H9 (cell line): ENCODE measurements around the gene PTCD1. TPM values are rescaled to one million over a fixed set of nuclear protein-coding genes. Genes with fewer than 3 reads are reported as not detected.
"Not testable (repeated sequence)": the region's sequence is repeated elsewhere in the genome, so short reads cannot be mapped to it uniquely, and the experiment has no call there.

Experiments
- DNase-seq: peaks from one replicate; pipeline ENCODE4 v3.0.0-alpha.2; 2017
- H2AFZ ChIP-seq: one replicate; pipeline ENCODE4 v1.6.1; 2013; ENCODE audit warnings: mild to moderate bottlenecking, low read length, control low read depth, moderate library complexity
- H2AK5ac ChIP-seq: 2 replicates; pipeline ENCODE4 v1.6.1; 2013; ENCODE audit warnings: low read length, control low read depth, mixed read lengths; ENCODE audit not compliant: insufficient read length
- H2BK120ac ChIP-seq: one replicate; pipeline ENCODE4 v1.6.1; 2013; ENCODE audit warnings: low read depth, mild to moderate bottlenecking, low read length, control low read depth, inconsistent platforms; ENCODE audit not compliant: poor library complexity, severe bottlenecking
- H2BK12ac ChIP-seq: 2 replicates; pipeline ENCODE4 v1.6.1; 2013; ENCODE audit warnings: low read length, control low read depth, mixed read lengths, low read depth; ENCODE audit not compliant: insufficient read length
- H2BK15ac ChIP-seq: 2 replicates; pipeline ENCODE4 v1.6.1; 2013; ENCODE audit warnings: low read depth, low read length, control low read depth
- H2BK20ac ChIP-seq: one replicate; pipeline ENCODE4 v1.6.1; 2013; ENCODE audit warnings: low read depth, mild to moderate bottlenecking, low read length, control low read depth, inconsistent platforms; ENCODE audit not compliant: poor library complexity, severe bottlenecking
- H2BK5ac ChIP-seq: 2 replicates; pipeline ENCODE4 v1.6.1; 2013; ENCODE audit warnings: low read length, control low read depth, mixed read lengths; ENCODE audit not compliant: insufficient read length
- H3K14ac ChIP-seq: 2 replicates; pipeline ENCODE4 v1.6.1; 2013; ENCODE audit warnings: low read length, control low read depth; ENCODE audit not compliant: insufficient read depth
- H3K18ac ChIP-seq: 2 replicates; pipeline ENCODE4 v1.6.1; 2013; ENCODE audit warnings: low read depth, mild to moderate bottlenecking, mixed read lengths, low read length, control low read depth; ENCODE audit not compliant: insufficient read length
- H3K23ac ChIP-seq: 2 replicates; pipeline ENCODE4 v1.6.1; 2013; ENCODE audit warnings: low read length, control low read depth, mixed read lengths, low read depth; ENCODE audit not compliant: insufficient read length
- H3K23me2 ChIP-seq: 2 replicates; pipeline ENCODE4 v1.6.1; 2013; ENCODE audit warnings: low read depth, mild to moderate bottlenecking, mixed read lengths, low read length, control low read depth; ENCODE audit not compliant: insufficient read length, poor library complexity, severe bottlenecking
- H3K27ac ChIP-seq: 2 replicates; pipeline ENCODE4 v1.5.1; 2013; ENCODE audit warnings: low read length, control low read depth, mixed read lengths, low read depth; ENCODE audit not compliant: insufficient read length
- H3K27me3 ChIP-seq: 2 replicates; pipeline ENCODE4 v1.6.1; 2013; ENCODE audit warnings: low read length, control low read depth, inconsistent platforms; ENCODE audit not compliant: insufficient read depth
- H3K4ac ChIP-seq: 2 replicates; pipeline ENCODE4 v1.6.1; 2013; ENCODE audit warnings: low read depth, mild to moderate bottlenecking, control low read depth, inconsistent platforms, low read length, moderate library complexity
- H3K4me1 ChIP-seq: 2 replicates; pipeline ENCODE4 v1.6.1; 2013; ENCODE audit warnings: low read length, control low read depth, inconsistent platforms; ENCODE audit not compliant: insufficient read depth
- H3K4me2 ChIP-seq: 2 replicates; pipeline ENCODE4 v1.6.1; 2013; ENCODE audit warnings: low read length, control low read depth, mixed read lengths; ENCODE audit not compliant: insufficient read length, insufficient read depth
- H3K56ac ChIP-seq: 2 replicates; pipeline ENCODE4 v1.6.1; 2013; ENCODE audit warnings: low read depth, mild to moderate bottlenecking, mixed read lengths, low read length, control low read depth; ENCODE audit not compliant: insufficient read length
- H3K79me1 ChIP-seq: 2 replicates; pipeline ENCODE4 v1.6.1; 2013; ENCODE audit warnings: low read depth, mild to moderate bottlenecking, moderate library complexity, low read length, control low read depth, inconsistent platforms; ENCODE audit not compliant: insufficient read depth, poor library complexity, severe bottlenecking
- H3K79me2 ChIP-seq: 2 replicates; pipeline ENCODE4 v1.6.1; 2013; ENCODE audit warnings: low read length, control low read depth, inconsistent platforms; ENCODE audit not compliant: insufficient read depth
- H3K9ac ChIP-seq: 2 replicates; pipeline ENCODE4 v1.6.1; 2013; ENCODE audit warnings: low read length, control low read depth, mixed read lengths; ENCODE audit not compliant: insufficient read length; ENCODE audit errors: extremely low read depth
- H3K9me3 ChIP-seq: one replicate; pipeline ENCODE4 v1.6.1; 2013; ENCODE audit warnings: low read depth, low read length, inconsistent platforms; ENCODE audit not compliant: control insufficient read depth
- H3T11ph ChIP-seq: one replicate; pipeline ENCODE4 v1.6.1; 2013; ENCODE audit warnings: mild to moderate bottlenecking, low read length, control low read depth, inconsistent platforms
- H4K20me1 ChIP-seq: one replicate; pipeline ENCODE4 v1.6.1; 2013; ENCODE audit not compliant: control insufficient read depth, insufficient read length, insufficient read depth
- H4K5ac ChIP-seq: 2 replicates; pipeline ENCODE4 v1.6.1; 2013; ENCODE audit warnings: low read depth, mild to moderate bottlenecking, mixed read lengths, low read length, control low read depth; ENCODE audit not compliant: insufficient read length
- H4K8ac ChIP-seq: replicated peaks from 2 replicates; pipeline ENCODE4 v1.6.1; 2013; ENCODE audit warnings: low read length, control low read depth, mixed read lengths, low read depth; ENCODE audit not compliant: insufficient read length
- H4K91ac ChIP-seq: 2 replicates; pipeline ENCODE4 v1.6.1; 2013; ENCODE audit warnings: low read depth, mild to moderate bottlenecking, moderate library complexity, mixed read lengths, low read length, control low read depth; ENCODE audit not compliant: insufficient read length
- H3K27ac Mint-ChIP-seq, 3 experiments: 2 replicates in 2 of 3; 3 replicates in 1 of 3; pipeline ENCODE4 v1.8.0; 2020 to 2021; ENCODE audit warnings: mixed read lengths in 3 of 3, mild to moderate bottlenecking in 1 of 3, moderate library complexity in 1 of 3
- H3K27me3 Mint-ChIP-seq: 2 replicates; pipeline ENCODE4 v1.8.0; 2021; ENCODE audit warnings: low read depth, mild to moderate bottlenecking, moderate library complexity, mixed read lengths
- H3K36me3 Mint-ChIP-seq, 3 experiments: 2 replicates in 2 of 3; 3 replicates in 1 of 3; pipeline ENCODE4 v1.8.0; 2020 to 2021; ENCODE audit warnings: low read depth in 3 of 3, mixed read lengths in 3 of 3; ENCODE audit not compliant: insufficient read depth in 1 of 3
- H3K4me1 Mint-ChIP-seq, 2 experiments: 2 replicates each; pipeline ENCODE4 v1.8.0; 2020; ENCODE audit warnings: mixed read lengths in 2 of 2
- H3K4me3 Mint-ChIP-seq, 2 experiments: 2 replicates in 1 of 2; 3 replicates in 1 of 2; pipeline ENCODE4 v1.8.0; 2020 to 2021; ENCODE audit warnings: mild to moderate bottlenecking in 2 of 2, mixed read lengths in 2 of 2, moderate library complexity in 1 of 2
- H3K9me3 Mint-ChIP-seq, 2 experiments: 2 replicates in 1 of 2; 3 replicates in 1 of 2; pipeline ENCODE4 v1.8.0; 2020; ENCODE audit warnings: mild to moderate bottlenecking in 2 of 2, mixed read lengths in 2 of 2, moderate library complexity in 1 of 2
- WGBS: extraction: QIAGEN DNeasy Blood & Tissue Kit; methylation state at CpG from one replicate; pipeline ENCODE4 v1.1.7; 2013; ENCODE audit warnings: missing lambda C conversion rate, low lambda C conversion rate, mixed read lengths; ENCODE audit not compliant: insufficient read length; ENCODE audit errors: extremely low coverage; 5-methylcytosine and 5-hydroxymethylcytosine counted together
- total RNA-seq: library from RNA; stranded (reverse); gene quantifications from 2 replicates; pipeline ENCODE4 v1.2.1, GENCODE V29; 2021
- TF ChIP-seq, protein P1 (sequence below): fragments of 200-600 bp; sonication (generic); conservative IDR thresholded peaks from 3 replicates; pipeline ENCODE4 v1.8.0; 2021; ENCODE audit warnings: antibody characterized with exemption, mild to moderate bottlenecking

Gene PTCD1
- total RNA-seq, 1 experiment from 2014 or later: 12.8 TPM

DNA sequence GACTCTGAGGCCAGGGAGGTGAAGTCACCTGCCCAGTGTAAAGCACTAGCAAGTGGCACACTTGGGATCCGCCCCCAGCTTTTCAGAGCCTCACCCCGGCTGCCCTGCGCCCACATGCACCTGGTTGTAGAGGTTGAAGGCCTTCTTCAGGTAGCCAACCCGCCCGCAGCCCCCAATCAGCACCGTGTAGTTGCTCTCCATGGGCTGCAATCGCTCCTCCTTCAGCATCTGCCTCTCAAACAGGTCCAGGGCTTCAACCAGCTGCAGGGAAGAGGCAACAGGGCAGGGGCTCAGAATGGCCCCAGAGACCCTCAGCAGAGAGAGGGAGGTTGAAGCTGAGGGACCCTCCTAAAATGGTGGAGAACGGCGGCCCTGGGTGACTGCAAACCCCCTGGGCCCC lies 5.4 kb downstream of the PTCD1 start:
- Histone ChIP-seq H3K79me1 (no peaks in the 10 kb centered on the region), H2AFZ (no peak overlapping the region), H3K4me2 (no peak overlapping the region), H2BK20ac (no peak overlapping the region), H3K9me3 (no peaks in the 10 kb centered on the region), H2BK5ac (no peak overlapping the region), H3K23me2 (no peaks in the 10 kb centered on the region), H2BK120ac (no peak overlapping the region), H3K27me3 (no peaks in the 10 kb centered on the region), H2BK15ac (no peak overlapping the region), H3K79me2 (peaks cover 7% of the 10 kb centered on the region; the same call in 1 of the 2 replicates), H3K4me1 (no peaks in the 10 kb centered on the region), H2AK5ac (no peak overlapping the region), H4K20me1 (no peaks in the 10 kb centered on the region), H4K91ac (no peak overlapping the region), H3K4ac (no peak overlapping the region), H2BK12ac (no peak overlapping the region), H3K27ac (no peak overlapping the region), H3T11ph (no peak overlapping the region), H3K56ac (no peak overlapping the region), H4K5ac (no peak overlapping the region), H3K18ac (no peak overlapping the region), H4K8ac (no peak overlapping the region), H3K23ac (no peak overlapping the region), H3K14ac (no peak overlapping the region), H3K9ac (no peak overlapping the region)
- Mint-ChIP-seq H3K4me3 (no peak overlapping the region), H3K27ac (no peak overlapping the region), H3K4me1 (peaks cover 0 to 6% of the 10 kb centered on the region in 2 experiments; a peak in 1 of 4 replicates), H3K36me3 (peaks cover 43 to 57% (median 53%) of the 10 kb centered on the region in 3 experiments), H3K9me3 (no peaks in the 10 kb centered on the region), H3K27me3 (no peaks in the 10 kb centered on the region)
- no peak for DNase-seq
- TF ChIP-seq, protein P1, sequence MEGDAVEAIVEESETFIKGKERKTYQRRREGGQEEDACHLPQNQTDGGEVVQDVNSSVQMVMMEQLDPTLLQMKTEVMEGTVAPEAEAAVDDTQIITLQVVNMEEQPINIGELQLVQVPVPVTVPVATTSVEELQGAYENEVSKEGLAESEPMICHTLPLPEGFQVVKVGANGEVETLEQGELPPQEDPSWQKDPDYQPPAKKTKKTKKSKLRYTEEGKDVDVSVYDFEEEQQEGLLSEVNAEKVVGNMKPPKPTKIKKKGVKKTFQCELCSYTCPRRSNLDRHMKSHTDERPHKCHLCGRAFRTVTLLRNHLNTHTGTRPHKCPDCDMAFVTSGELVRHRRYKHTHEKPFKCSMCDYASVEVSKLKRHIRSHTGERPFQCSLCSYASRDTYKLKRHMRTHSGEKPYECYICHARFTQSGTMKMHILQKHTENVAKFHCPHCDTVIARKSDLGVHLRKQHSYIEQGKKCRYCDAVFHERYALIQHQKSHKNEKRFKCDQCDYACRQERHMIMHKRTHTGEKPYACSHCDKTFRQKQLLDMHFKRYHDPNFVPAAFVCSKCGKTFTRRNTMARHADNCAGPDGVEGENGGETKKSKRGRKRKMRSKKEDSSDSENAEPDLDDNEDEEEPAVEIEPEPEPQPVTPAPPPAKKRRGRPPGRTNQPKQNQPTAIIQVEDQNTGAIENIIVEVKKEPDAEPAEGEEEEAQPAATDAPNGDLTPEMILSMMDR: no peak
- WGBS: no CpG with 5 or more reads among the region's 9 CpGs

DNA sequence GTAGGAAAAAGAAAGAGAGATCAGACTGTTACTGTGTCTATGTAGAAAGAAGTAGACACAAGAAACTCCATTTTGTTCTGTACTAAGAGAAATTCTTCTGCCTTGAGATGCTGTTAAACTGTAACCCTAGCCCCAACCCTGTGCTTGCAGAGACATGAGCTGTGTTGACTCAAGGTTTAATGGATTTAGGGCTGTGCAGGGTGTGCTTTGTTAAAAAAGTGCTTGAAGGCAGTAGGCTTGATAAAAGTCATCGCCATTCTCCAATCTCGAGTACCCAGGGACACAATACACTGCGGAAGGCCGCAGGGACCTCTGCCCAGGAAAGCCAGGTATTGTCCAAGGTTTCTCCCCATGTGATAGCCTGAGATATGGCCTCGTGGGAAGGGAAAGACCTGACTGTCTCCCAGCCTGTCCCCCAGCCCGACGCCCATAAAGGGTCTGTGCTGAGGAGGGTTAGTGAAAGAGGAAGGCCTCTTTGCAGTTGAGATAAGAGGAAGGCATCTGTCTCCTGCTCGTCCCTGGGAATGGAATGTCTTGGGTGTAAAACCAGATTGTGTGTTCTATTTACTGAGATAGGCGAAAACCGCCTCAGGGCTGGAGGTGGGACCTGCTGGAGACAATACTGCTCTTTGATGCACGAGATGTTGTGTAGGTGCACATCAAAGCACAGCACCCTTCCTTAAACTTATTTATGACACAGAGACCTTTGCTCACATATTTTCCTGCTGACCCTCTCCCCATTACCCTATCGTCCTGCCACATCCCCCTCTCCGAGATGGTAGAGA lies 6.7 kb downstream of the PTCD1 start:
- not testable (repeated sequence) for H3K27ac Mint-ChIP-seq, H3T11ph ChIP-seq, H2BK120ac ChIP-seq, H3K23ac ChIP-seq, H3K56ac ChIP-seq, H2BK15ac ChIP-seq, H3K27ac ChIP-seq, H2AK5ac ChIP-seq, H4K91ac ChIP-seq, H3K9me3 ChIP-seq, H3K79me1 ChIP-seq, H4K5ac ChIP-seq, H3K18ac ChIP-seq, H4K8ac ChIP-seq, H3K9ac ChIP-seq, H3K27me3 ChIP-seq, H2BK5ac ChIP-seq, H2BK20ac ChIP-seq, H2AFZ ChIP-seq, H3K23me2 ChIP-seq, H3K27me3 Mint-ChIP-seq, H3K9me3 Mint-ChIP-seq, H3K4me1 ChIP-seq, H4K20me1 ChIP-seq, H3K4ac ChIP-seq, H3K4me3 Mint-ChIP-seq, H3K4me2 ChIP-seq, H2BK12ac ChIP-seq, DNase-seq, H3K79me2 ChIP-seq, H3K14ac ChIP-seq, H3K4me1 Mint-ChIP-seq
- peaks cover 48 to 62% (median 59%) of the 10 kb centered on the region in 3 experiments for H3K36me3 Mint-ChIP-seq
- WGBS: no CpG with 5 or more reads among the region's 13 CpGs
